ENCODE measurements around the gene CIDEB.

The CIDEB gene

GRCh38 chr14:24316597-24316950 is 8.8 kb upstream of the CIDEB start:
- in situ Hi-C loops (cut with MboI; ENCODE audit: low pct_unique_long_range_greater_than_20kb, low sequenced_read_pairs), result no loop called here
- no peak for DNase-seq

DNA sequence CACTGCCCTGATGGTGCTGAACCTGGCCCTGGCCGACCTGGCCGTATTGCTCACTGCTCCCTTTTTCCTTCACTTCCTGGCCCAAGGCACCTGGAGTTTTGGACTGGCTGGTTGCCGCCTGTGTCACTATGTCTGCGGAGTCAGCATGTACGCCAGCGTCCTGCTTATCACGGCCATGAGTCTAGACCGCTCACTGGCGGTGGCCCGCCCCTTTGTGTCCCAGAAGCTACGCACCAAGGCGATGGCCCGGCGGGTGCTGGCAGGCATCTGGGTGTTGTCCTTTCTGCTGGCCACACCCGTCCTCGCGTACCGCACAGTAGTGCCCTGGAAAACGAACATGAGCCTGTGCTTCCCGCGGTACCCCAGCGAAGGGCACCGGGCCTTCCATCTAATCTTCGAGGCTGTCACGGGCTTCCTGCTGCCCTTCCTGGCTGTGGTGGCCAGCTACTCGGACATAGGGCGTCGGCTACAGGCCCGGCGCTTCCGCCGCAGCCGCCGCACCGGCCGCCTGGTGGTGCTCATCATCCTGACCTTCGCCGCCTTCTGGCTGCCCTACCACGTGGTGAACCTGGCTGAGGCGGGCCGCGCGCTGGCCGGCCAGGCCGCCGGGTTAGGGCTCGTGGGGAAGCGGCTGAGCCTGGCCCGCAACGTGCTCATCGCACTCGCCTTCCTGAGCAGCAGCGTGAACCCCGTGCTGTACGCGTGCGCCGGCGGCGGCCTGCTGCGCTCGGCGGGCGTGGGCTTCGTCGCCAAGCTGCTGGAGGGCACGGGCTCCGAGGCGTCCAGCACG is 8.2 kb upstream of the CIDEB start:
- in situ Hi-C loops (cut with MboI; ENCODE audit: low pct_unique_long_range_greater_than_20kb, low sequenced_read_pairs), result no loop called here
- DNase-seq, result no peak

GRCh38 chr14:24315243-24315806 is 7.5 kb upstream of the CIDEB start:
- DNase-seq, result no peak
- in situ Hi-C loops (cut with MboI; ENCODE audit: low pct_unique_long_range_greater_than_20kb, low sequenced_read_pairs), result no loop called here

DNA sequence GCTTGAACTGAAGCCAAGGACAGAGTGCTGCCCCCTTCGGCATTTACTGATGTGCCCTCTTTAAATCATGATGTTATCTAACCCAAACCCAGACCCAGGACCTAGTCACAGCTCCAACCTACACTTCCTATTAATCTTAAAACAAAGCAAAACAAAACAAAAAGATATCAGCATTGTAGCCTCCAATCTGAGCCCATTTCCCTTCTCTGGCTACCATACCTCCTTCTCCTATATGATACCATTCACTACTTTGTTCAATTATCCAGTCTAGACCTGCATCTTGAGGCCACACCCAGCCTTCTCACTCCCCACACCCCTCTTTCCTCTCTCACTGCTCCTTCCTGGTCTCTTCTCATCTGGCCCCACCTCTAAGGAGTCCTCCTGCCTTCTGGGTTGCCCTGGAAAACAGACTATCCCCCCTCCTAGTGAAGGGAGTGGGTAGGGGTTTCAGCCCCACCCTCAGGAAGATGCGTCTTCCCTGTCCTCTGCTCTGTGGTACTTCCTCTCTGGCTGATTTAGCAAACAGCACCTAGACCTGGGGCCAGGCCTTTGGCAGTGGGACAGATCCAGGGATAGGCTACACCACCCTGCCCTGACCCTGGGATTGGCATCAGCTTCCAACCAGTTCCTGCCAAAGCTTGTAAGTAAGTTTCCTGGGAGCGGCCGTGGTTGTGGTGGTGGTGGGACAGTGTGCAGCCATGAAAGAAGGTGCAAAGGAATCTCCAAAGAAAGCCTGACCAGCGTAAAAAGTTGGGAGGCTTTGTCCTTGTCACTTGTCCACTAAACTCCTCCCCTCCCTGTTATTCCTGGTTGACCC is 6.8 kb upstream of the CIDEB start:
- in situ Hi-C loops (cut with MboI; ENCODE audit: low pct_unique_long_range_greater_than_20kb, low sequenced_read_pairs), result no loop called here
- DNase-seq, result no peak

DNA sequence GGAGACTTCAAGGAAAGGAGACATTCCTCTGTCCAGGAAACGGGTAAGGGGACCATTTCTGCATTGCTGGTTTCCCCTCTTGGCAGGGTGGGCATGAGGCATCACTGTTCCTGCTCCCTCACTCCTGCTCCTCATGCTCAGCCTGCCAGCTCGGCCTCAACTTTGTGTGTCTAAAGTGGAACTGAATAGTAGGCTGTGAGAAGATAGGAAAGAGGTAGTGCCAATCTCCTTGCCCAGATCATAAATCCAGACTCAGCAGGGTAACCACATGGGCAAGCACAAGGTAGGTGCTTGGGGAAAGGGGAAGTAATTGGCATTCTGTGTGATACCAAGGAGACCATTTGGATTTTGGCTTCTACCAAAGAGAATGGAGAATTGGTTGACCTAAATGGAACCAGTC is 6.1 kb upstream of the CIDEB start:
- peak; percentile 34 for DNase-seq
- in situ Hi-C loops (cut with MboI; ENCODE audit: low pct_unique_long_range_greater_than_20kb, low sequenced_read_pairs), result no loop called here

- in situ Hi-C loops (cut with MboI; ENCODE audit: low pct_unique_long_range_greater_than_20kb, low sequenced_read_pairs), result no loop called here
- peak; percentile 82 for DNase-seq
Measured at GRCh38 chr14:24312736-24313507, 5.1 kb upstream of the CIDEB start.

- in situ Hi-C loops (cut with MboI; ENCODE audit: low pct_unique_long_range_greater_than_20kb, low sequenced_read_pairs), result no loop called here
- no peak for DNase-seq
Measured at GRCh38 chr14:24311837-24312615, 4.2 kb upstream of the CIDEB start.

- in situ Hi-C loops (cut with MboI; ENCODE audit: low pct_unique_long_range_greater_than_20kb, low sequenced_read_pairs), result no loop called here
- DNase-seq, result no peak
Measured at GRCh38 chr14:24310646-24311604, 3.1 kb upstream of the CIDEB start, which contains the start of gene LTB4R. Gene LTB4R (plus strand): TSS chr14:24311502. CDS start chr14:24315652, 4,150 bp downstream.

GRCh38 chr14:24310265-24310645 is 2.5 kb upstream of the CIDEB start:
- no peak for DNase-seq
- in situ Hi-C loops (cut with MboI; ENCODE audit: low pct_unique_long_range_greater_than_20kb, low sequenced_read_pairs), result no loop called here

DNA sequence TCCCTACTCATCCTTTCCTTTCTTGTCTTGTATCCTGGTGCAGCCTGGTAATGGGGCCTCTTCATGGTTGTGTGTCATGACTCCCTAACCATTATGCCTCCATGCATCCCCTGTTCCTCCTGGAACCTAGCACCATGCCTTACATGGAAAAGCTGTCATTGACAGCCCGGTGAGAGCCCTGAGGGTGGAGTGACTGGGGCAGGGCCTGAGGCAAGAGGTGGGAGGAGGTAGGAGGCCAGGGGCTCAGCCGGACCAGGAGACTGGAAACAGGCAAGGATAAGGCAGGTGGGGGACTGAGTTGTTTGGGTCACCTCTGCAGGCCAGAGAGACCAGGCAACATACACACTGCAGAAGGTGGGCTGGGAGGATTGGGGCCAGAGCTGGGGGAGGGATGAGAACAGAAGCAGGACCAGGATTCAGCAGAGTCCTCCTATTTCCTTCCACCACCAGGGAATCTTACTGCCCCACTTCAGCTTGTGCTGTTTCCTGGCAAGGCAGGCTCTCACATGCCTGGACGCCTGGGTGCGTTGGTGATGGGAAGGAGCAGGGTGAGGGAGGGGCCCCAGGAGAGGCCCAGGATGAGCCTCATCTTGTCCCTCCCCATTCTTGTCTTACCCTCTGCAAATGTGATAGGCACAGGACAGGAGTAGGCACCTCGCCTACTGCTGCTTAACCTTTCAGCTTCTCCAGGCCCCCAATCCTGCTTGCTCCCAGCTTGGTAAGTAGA is 1.9 kb upstream of the CIDEB start, which contains the start of gene LTB4R2:
Gene LTB4R2, plus strand, starts transcription at position 603 of the 727 bp plus-strand sequence. CDS start 525 bp downstream, outside the sequence.
- in situ Hi-C loops (cut with MboI; ENCODE audit: low pct_unique_long_range_greater_than_20kb, low sequenced_read_pairs), result no loop called here
- DNase-seq, result no peak

DNA sequence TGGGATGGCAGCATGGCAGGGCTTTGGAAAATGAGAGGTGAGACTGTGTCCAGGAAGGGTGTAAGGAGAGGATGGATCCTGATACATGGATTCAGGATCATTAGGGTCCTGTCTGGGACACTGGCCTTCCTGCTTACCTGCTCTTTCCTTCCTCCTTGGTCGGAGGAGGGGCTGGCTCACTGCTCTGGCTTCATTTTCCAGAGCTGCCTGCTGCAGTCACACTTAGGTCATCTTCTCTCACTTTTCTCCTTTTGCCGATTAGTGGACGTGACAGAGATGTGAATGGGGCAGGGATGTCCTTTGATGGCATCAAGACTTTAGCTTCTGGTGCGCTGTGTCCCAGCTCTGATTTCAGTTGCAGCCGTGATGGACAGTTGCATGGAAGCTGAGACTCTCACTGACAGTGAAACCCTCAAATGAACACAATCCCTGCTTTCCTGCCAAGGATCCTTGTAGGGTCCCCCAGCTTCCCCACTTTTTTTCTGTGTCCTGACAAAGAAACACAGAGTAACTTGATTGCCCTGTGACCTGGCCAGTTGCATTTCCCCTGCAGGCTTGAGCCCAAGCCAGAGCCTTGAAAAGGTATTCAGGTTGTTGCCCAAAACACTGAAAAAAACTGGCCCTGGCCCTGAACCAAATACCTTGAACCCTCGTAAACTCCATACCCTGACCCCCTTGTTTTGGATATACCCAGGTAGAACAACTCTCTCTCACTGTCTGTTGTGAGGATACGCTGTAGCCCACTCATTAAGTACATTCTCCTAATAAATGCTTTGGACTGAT is 756 bp upstream of the CIDEB start:
- no peak for DNase-seq
- in situ Hi-C loops (cut with MboI; ENCODE audit: low pct_unique_long_range_greater_than_20kb, low sequenced_read_pairs), result no loop called here

GRCh38 chr14:24307156-24307574 is 612 bp downstream of the CIDEB start:
- DNase-seq, result no peak
- in situ Hi-C loops (cut with MboI; ENCODE audit: low pct_unique_long_range_greater_than_20kb, low sequenced_read_pairs), result no loop called here

- in situ Hi-C loops (cut with MboI; ENCODE audit: low pct_unique_long_range_greater_than_20kb, low sequenced_read_pairs), result no loop called here
- no peak for DNase-seq
Measured at GRCh38 chr14:24304019-24304387, 3.8 kb downstream of the CIDEB start.

DNA sequence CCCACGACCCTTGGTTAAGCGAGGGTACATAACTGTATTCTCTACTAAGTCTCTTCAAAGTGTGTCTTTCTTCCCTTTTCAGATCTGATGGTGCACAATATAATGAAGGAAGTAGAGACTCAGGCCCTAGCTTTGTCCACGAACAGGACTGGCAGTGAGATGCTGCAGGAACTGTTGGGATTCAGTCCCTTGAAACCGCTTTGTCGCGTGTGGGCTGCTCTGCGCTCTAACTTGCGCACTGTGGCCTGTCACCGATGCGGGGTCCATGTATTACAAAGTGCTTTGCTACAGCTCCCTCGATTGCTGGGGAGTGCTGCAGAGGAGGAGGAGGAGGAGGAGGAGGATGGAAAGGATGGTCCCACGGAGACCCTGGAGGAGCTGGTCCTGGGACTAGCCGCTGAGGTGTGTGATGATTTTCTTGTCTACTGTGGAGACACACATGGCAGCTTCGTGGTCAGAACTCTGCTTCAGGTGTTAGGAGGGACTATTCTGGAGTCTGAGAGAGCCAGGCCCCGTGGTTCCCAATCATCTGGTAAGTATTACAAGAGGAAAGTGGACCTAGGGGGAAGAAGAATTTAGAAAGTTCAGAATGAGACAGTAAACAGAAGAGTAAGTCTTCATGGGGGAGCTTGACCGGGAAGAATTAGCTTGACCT is 7.3 kb downstream of the CIDEB start:
- DNase-seq, result no peak
- in situ Hi-C loops (cut with MboI; ENCODE audit: low pct_unique_long_range_greater_than_20kb, low sequenced_read_pairs), result no loop called here

- peak; percentile 95 for DNase-seq
- in situ Hi-C loops (cut with MboI; ENCODE audit: low pct_unique_long_range_greater_than_20kb, low sequenced_read_pairs), result loop anchor here (10.0 kb wide), 1 partner anchor 55 kb away; the partner anchor contains the start of gene TINF2
Measured at GRCh38 chr14:24299255-24300191, 8.3 kb downstream of the CIDEB start, which contains the start of the genes DHRS1 and NOP9. Gene DHRS1 (minus strand): TSS chr14:24299780. CDS start chr14:24299106, 674 bp downstream. Gene NOP9 (plus strand): TSS chr14:24299850. CDS start chr14:24299955, 105 bp downstream.
